Stimulated activated CD4-positive, alpha-beta T cell treated with anti-CD3 and anti-CD28 coated beads, Interleukin-12 subunit alpha, Interleukin-12 subunit beta, amount 100 ng/mL, for 4 hours (primary cell): ENCODE measurements around the gene TTC4.
A peak's percentile ranks its signal among the peaks of the same experiment; 100 is the strongest.

ENCODE experiments used
- DNase-seq: peaks from one replicate; pipeline ENCODE4 v3.0.0-alpha.2; 2020

Gene TTC4

DNA sequence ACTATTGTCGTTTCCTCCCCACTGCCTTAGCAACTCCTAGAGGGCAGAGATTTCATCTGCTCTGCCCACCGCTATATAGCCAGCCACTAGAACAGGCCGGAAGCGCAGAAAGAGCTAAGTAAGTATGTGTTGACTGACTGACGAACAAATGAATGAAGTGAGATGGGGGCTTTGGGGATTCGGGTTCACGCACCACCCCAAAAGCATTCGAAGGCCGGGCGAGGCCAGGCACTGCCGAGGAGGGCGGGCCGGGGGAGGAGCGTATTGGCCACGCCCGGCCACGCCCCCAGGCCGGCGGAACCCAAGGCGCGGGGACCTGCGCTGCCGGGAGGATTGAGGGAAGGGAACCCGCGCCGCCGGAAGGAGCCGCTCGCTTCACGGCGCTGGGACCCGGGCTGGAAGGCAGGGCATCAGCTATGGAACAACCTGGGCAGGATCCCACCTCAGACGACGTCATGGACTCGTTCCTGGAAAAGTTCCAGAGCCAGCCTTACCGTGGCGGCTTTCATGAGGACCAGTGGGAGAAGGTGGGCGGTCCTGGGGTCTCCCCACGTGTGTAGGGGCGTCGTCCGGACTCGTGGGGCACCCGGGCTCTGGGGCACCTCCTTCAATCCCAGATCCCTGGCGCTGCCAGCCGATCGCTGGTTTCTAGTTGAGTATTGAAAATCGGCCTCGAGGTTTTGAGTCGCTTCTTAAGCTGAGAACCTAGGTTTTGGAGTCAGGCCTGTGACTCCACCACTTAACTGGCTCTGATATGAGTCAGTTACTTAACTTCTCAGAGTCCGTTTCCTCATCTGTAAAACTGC, at the start of gene TTC4:
Gene TTC4, plus strand, starts transcription at position 369 of the 806 bp plus-strand sequence. Its CDS starts 48 bp downstream, at position 417.
- DNase-seq = peak; percentile 88

GRCh38 chr1:54666333-54666732, 49.3 kb upstream of the TTC4 start:
- DNase-seq = no peak

DNA sequence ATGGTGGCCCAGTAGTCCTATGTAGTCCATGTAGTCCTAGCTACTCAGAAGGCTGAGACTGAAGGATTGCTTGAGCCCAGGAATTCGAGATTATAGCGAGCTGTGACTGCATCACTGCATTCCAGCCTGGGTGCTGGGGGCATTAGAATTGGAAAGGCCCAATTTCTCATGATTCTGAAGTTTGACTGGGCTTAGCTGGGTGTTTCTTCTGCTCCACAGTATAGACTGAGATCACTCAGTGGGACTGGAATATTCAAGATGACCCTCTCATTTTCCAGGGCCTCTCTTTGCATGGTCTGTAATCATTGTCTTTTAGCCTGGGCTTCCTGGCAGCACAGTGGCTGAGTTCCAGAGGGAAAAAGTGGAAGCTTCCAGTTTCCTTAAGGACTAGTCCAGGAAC, 47.9 kb upstream of the TTC4 start:
- DNase-seq = no peak

- no peak for DNase-seq
These were observed 47.1 kb upstream of the TTC4 start for GRCh38 chr1:54668567-54668966.

GRCh38 chr1:54671985-54672608, 43.6 kb upstream of the TTC4 start:
- peak; percentile 56 for DNase-seq

GRCh38 chr1:54678776-54679643, 36.7 kb upstream of the TTC4 start:
- DNase-seq = no peak

GRCh38 chr1:54679706-54680105, 36.0 kb upstream of the TTC4 start:
- no peak for DNase-seq

- DNase-seq = no peak
These were observed 35.3 kb upstream of the TTC4 start for GRCh38 chr1:54680387-54680786.

- no peak for DNase-seq
These were observed 34.3 kb upstream of the TTC4 start for GRCh38 chr1:54681358-54681757.

GRCh38 chr1:54683453-54683852, 32.2 kb upstream of the TTC4 start:
- DNase-seq = no peak

- DNase-seq = no peak
These were observed 30.2 kb upstream of the TTC4 start for GRCh38 chr1:54685335-54685905.

- no peak for DNase-seq
These were observed 29.5 kb upstream of the TTC4 start for GRCh38 chr1:54686155-54686554.

- no peak for DNase-seq
These were observed 20.9 kb upstream of the TTC4 start for GRCh38 chr1:54694771-54695170.

DNA sequence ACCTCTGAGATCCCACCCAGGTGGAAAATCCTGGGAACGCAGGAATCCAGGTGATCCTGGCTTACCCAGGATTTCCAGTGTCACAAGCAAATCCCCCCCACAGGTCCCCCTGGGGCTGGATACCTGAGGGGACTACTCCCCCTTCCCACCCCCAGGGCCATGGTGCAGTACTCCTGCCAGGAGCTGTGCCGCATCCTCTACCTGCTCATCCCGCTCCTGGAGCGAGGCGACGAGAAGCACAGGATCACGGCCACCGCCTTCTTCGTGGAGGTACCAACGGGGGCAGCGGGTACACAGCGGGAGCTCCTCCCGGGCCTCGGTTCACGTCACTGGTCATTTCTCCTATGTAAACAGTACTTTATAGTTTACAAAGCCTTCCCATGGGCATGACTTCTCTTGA, 20.4 kb upstream of the TTC4 start:
- DNase-seq = no peak

GRCh38 chr1:54695764-54696163, 19.9 kb upstream of the TTC4 start:
- no peak for DNase-seq

GRCh38 chr1:54696262-54696661, 19.4 kb upstream of the TTC4 start:
- DNase-seq = no peak

DNA sequence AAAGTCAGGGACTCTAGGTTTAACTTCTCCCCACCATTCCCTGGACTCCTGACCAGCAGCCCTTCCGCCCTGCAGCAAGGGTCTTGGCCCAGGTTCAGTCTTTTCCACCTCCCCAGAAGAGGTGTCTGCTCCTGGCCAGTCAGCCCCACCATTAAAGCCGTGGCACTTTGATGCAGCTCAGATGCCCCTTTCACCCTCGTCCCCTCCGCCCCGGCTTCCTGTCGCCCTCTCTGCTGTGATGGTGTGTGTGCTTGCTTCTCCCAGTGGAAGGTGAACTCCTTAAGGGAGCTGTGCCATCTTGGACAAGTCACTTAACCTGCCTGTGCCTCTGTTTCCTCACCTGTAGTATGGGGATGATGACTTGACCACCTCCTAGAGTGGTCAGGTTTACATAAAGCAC, 17.8 kb upstream of the TTC4 start:
- DNase-seq = no peak

GRCh38 chr1:54698346-54698745, 17.3 kb upstream of the TTC4 start:
- DNase-seq = no peak

DNA sequence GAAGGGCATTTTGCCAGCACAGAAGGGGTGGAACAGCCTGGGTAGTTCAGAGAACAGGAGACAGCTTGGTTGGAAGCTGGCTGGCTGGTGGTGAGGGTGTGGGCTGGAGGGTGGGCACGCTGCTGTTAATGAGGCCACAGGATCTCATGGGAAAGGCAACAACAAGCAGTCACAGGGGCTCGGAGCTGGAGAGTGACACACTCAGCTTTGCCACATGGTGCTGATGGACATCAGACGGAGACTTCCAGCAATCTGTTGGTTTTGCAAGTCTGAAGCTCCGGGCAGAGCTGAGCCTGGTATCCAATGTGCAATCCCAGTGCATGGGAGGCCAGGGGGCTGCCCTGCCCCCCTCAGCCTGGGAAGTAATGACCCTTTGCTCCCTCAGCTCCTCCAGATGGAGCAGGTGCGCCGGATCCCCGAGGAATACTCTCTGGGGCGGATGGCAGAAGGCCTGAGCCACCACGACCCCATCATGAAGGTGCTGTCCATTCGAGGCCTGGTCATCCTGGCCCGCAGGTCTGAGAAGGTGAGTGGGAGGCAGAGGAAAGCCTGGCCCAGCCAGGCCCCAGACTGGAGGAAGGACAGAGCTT, 15.6 kb upstream of the TTC4 start:
- no peak for DNase-seq

DNA sequence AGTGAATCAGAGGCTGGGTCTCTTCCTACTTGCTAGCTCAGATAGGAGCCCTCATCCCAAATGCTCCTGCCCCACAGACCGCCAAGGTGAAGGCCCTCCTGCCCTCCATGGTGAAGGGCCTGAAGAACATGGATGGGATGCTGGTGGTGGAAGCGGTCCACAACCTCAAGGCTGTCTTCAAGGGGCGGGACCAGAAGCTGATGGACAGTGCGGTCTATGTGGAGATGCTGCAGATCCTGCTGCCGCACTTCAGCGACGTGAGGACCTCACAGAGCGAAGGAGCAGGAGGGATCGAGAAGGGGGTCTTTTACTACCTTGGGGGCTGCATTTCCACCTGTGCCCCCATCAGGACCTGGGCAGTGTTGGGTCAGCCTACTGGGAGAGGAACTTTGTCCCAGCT, 14.6 kb upstream of the TTC4 start:
- DNase-seq = no peak

DNA sequence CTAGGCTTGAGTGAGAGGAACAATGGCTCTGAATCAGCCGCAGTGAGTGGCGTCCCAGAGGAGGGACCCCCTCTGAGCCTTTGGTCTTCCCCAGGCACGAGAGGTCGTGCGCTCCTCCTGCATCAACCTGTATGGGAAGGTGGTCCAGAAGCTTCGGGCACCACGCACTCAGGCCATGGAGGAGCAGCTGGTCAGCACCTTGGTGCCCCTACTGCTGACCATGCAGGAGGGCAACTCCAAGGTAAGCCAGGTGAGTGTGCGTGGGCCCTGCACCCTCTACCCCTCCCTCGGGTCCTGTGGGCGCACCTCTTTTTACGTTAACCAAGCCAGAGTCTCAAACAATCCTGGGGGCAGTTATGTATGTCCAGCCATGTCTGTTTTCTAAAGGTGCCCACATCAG, 13.7 kb upstream of the TTC4 start:
- no peak for DNase-seq

- DNase-seq = no peak
These were observed 12.2 kb upstream of the TTC4 start for GRCh38 chr1:54703471-54703870.

- no peak for DNase-seq
These were observed 10.5 kb upstream of the TTC4 start for GRCh38 chr1:54705153-54705552.
